D341Med (cell line): Measurements from ENCODE around the gene IFNLR1.
A peak's percentile ranks its signal among the peaks of the same experiment; 100 is the strongest.

Source experiments
- DNase-seq: peaks from one replicate; pipeline ENCODE4 v3.0.0; 2012; ENCODE audit warnings: low spot score

The IFNLR1 gene

GRCh38 chr1:24175033-24175755, 11.9 kb downstream of the IFNLR1 start:
- DNase-seq = no peak

- no peak for DNase-seq
Observed at GRCh38 chr1:24173638-24174575, 13.2 kb downstream of the IFNLR1 start.

GRCh38 chr1:24172598-24172997, 14.5 kb downstream of the IFNLR1 start:
- no peak for DNase-seq

GRCh38 chr1:24169286-24169685, 17.8 kb downstream of the IFNLR1 start:
- no peak for DNase-seq

GRCh38 chr1:24168245-24168644, 18.8 kb downstream of the IFNLR1 start:
- no peak for DNase-seq

- DNase-seq = no peak
Observed at GRCh38 chr1:24167008-24167407, 20.1 kb downstream of the IFNLR1 start.

GRCh38 chr1:24165500-24165899, 21.6 kb downstream of the IFNLR1 start:
- DNase-seq = no peak

- DNase-seq = no peak
Observed at GRCh38 chr1:24164004-24164403, 23.1 kb downstream of the IFNLR1 start.

- no peak for DNase-seq
Observed at GRCh38 chr1:24162201-24162600, 24.9 kb downstream of the IFNLR1 start.

- DNase-seq = no peak
Observed at GRCh38 chr1:24161270-24161669, 25.8 kb downstream of the IFNLR1 start.

- DNase-seq = no peak
Observed at GRCh38 chr1:24159366-24159765, 27.7 kb downstream of the IFNLR1 start.

GRCh38 chr1:24157918-24158481, 29.1 kb downstream of the IFNLR1 start:
- DNase-seq = no peak

- no peak for DNase-seq
Observed at GRCh38 chr1:24156542-24157260, 30.4 kb downstream of the IFNLR1 start.

GRCh38 chr1:24155011-24155782, 31.9 kb downstream of the IFNLR1 start:
- DNase-seq = no peak

- no peak for DNase-seq
Observed at GRCh38 chr1:24154215-24154614, 32.9 kb downstream of the IFNLR1 start.

- DNase-seq = no peak
Observed at GRCh38 chr1:24152631-24153494, 34.2 kb downstream of the IFNLR1 start.

- no peak for DNase-seq
Observed at GRCh38 chr1:24151175-24151533, 35.9 kb downstream of the IFNLR1 start.

- DNase-seq = peak; percentile 88
Observed at GRCh38 chr1:24150234-24151174, 36.6 kb downstream of the IFNLR1 start.

GRCh38 chr1:24149866-24150233, 37.2 kb downstream of the IFNLR1 start:
- no peak for DNase-seq
